Measurements from ENCODE around the gene REG4.

DNA sequence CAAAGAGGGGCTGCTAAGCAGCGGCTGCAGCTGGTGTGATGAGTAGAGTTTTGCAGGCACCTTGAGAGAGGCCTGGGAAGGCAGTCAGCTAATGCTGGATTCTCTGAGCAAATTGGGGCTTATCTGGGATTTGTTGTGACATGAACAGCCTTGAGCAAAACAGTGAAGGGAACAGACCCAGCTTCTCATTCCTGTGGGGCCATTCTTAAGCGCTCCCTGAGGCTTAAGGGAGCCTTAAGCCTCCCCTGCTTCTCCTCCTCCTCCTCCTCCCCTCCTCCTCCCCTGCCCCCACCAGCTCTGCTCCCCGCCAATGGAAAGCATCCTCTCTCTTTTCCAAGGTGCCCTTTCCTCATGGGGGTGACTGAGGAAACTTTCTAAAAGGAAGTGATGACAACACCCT lies 63.8 kb downstream of the REG4 start:
- TF ChIP-seq, protein P1, sequence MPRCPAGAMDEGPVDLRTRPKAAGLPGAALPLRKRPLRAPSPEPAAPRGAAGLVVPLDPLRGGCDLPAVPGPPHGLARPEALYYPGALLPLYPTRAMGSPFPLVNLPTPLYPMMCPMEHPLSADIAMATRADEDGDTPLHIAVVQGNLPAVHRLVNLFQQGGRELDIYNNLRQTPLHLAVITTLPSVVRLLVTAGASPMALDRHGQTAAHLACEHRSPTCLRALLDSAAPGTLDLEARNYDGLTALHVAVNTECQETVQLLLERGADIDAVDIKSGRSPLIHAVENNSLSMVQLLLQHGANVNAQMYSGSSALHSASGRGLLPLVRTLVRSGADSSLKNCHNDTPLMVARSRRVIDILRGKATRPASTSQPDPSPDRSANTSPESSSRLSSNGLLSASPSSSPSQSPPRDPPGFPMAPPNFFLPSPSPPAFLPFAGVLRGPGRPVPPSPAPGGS (IDR thresholded peaks at IDR 0.05), result no peak
- TF ChIP-seq, protein P2, sequence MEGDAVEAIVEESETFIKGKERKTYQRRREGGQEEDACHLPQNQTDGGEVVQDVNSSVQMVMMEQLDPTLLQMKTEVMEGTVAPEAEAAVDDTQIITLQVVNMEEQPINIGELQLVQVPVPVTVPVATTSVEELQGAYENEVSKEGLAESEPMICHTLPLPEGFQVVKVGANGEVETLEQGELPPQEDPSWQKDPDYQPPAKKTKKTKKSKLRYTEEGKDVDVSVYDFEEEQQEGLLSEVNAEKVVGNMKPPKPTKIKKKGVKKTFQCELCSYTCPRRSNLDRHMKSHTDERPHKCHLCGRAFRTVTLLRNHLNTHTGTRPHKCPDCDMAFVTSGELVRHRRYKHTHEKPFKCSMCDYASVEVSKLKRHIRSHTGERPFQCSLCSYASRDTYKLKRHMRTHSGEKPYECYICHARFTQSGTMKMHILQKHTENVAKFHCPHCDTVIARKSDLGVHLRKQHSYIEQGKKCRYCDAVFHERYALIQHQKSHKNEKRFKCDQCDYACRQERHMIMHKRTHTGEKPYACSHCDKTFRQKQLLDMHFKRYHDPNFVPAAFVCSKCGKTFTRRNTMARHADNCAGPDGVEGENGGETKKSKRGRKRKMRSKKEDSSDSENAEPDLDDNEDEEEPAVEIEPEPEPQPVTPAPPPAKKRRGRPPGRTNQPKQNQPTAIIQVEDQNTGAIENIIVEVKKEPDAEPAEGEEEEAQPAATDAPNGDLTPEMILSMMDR (IDR thresholded peaks at IDR 0.05), result no peak
- no peak for TF ChIP-seq CBX2 (IDR thresholded peaks at IDR 0.05; ENCODE audit: borderline replicate concordance, low read depth)
- no peak for TF ChIP-seq HOXA7 (CRISPR knock-in tag; IDR thresholded peaks at IDR 0.05)
- TF ChIP-seq, protein P3, sequence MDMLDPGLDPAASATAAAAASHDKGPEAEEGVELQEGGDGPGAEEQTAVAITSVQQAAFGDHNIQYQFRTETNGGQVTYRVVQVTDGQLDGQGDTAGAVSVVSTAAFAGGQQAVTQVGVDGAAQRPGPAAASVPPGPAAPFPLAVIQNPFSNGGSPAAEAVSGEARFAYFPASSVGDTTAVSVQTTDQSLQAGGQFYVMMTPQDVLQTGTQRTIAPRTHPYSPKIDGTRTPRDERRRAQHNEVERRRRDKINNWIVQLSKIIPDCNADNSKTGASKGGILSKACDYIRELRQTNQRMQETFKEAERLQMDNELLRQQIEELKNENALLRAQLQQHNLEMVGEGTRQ (IDR thresholded peaks at IDR 0.05), result no peak
- no peak for TF ChIP-seq CHD2 (IDR thresholded peaks at IDR 0.05; ENCODE audit: low read length, partially characterized antibody)
- no peak for TF ChIP-seq RAD21 (conservative IDR thresholded peaks at IDR 0.05 in 1 of 2, IDR thresholded peaks at IDR 0.05 in 1 of 2)
- TF ChIP-seq POLR2A (IDR thresholded peaks at IDR 0.05; ENCODE audit: low read length), result no peak
- no peak for TF ChIP-seq EP300 (IDR thresholded peaks at IDR 0.05)
- TF ChIP-seq HDAC2 (IDR thresholded peaks at IDR 0.05), result no peak
